Karpas-422 (cell line): ENCODE results near the gene MRPS12. TPM values are rescaled to one million over a fixed set of nuclear protein-coding genes. Genes with fewer than 3 reads are reported as not detected.

Experiments
- DNase-seq: peaks from one replicate; pipeline ENCODE4 v3.0.0-alpha.2; 2015
- H2AFZ ChIP-seq: fragments of 200-600 bp; sonication (generic); 2 replicates; pipeline ENCODE4 v1.6.1; 2014; ENCODE audit warnings: antibody characterized with exemption, low read length, mixed read lengths
- H3K27ac ChIP-seq: fragments of 200-600 bp; sonication (generic); 2 replicates; pipeline ENCODE4 v1.5.1; 2014; ENCODE audit warnings: mild to moderate bottlenecking, low read length, moderate library complexity
- H3K27me3 ChIP-seq: fragments of 200-600 bp; sonication (generic); 2 replicates; pipeline ENCODE4 v1.6.1; 2014; ENCODE audit warnings: low read length, mixed read lengths
- H3K36me3 ChIP-seq: fragments of 200-600 bp; sonication (generic); 2 replicates; pipeline ENCODE4 v1.6.1; 2014; ENCODE audit warnings: low read length, mixed read lengths; ENCODE audit not compliant: insufficient read depth
- H3K4me1 ChIP-seq: fragments of 200-600 bp; sonication (generic); 2 replicates; pipeline ENCODE4 v1.6.1; 2014; ENCODE audit warnings: mild to moderate bottlenecking, low read length, mixed read lengths
- H3K4me2 ChIP-seq: fragments of 200-600 bp; sonication (generic); 2 replicates; pipeline ENCODE4 v1.6.1; 2014; ENCODE audit warnings: low read length, low read depth, mild to moderate bottlenecking; ENCODE audit not compliant: poor library complexity, severe bottlenecking
- H3K4me3 ChIP-seq: fragments of 200-600 bp; sonication (generic); 2 replicates; pipeline ENCODE4 v1.5.1; 2014; ENCODE audit warnings: mild to moderate bottlenecking, antibody characterized with exemption, low read length, mixed read lengths
- H3K79me2 ChIP-seq: fragments of 200-600 bp; sonication (generic); 2 replicates; pipeline ENCODE4 v1.6.1; 2014; ENCODE audit warnings: mild to moderate bottlenecking, low read length, mixed read lengths
- H3K9ac ChIP-seq: fragments of 200-600 bp; sonication (generic); 2 replicates; pipeline ENCODE4 v1.6.0; 2014; ENCODE audit warnings: low read length
- H3K9me2 ChIP-seq: fragments of 200-600 bp; sonication (generic), shearing (Covaris generic); replicated peaks from 2 replicates; pipeline ENCODE4 v1.6.0; 2014; ENCODE audit warnings: mild to moderate bottlenecking, low read length, moderate library complexity; ENCODE audit not compliant: insufficient read depth
- H3K9me3 ChIP-seq: fragments of 300-700, 200-600 bp; sonication (generic); 2 replicates; pipeline ENCODE4 v1.6.1; 2014; ENCODE audit warnings: low read length, mixed read lengths
- H4K20me1 ChIP-seq: fragments of 200-600 bp; sonication (generic); 2 replicates; pipeline ENCODE4 v1.6.1; 2014; ENCODE audit warnings: mild to moderate bottlenecking, antibody characterized with exemption, low read length, low read depth; ENCODE audit not compliant: insufficient read depth
- total RNA-seq: library from RNA; depleted of rRNA; stranded (reverse); fragments of >200 nt; shearing (Covaris generic); gene quantifications from 2 replicates; pipeline ENCODE4 v1.2.3, GENCODE V29; 2014; ENCODE audit warnings: low replicate concordance; rRNA removed

MRPS12 gene
- total RNA-seq, 1 experiment from 2014 or later, result 46.7 TPM

- Histone ChIP-seq H3K36me3 (no peaks in the 10 kb centered on the region), H3K9me3 (no peaks in the 10 kb centered on the region), H3K27ac (no peak overlapping the region), H3K4me1 (no peaks in the 10 kb centered on the region), H3K27me3 (no peaks in the 10 kb centered on the region), H3K9me2 (no peaks in the 10 kb centered on the region), H4K20me1 (no peaks in the 10 kb centered on the region), H2AFZ (no peak overlapping the region), H3K4me2 (no peak overlapping the region), H3K79me2 (no peaks in the 10 kb centered on the region), H3K9ac (no peak overlapping the region), H3K4me3 (no peak overlapping the region)
- no peak for DNase-seq
Measured at GRCh38 chr19:38977445-38978325, 46.9 kb downstream of the MRPS12 start.

- Histone ChIP-seq H3K4me3 (no peak overlapping the region), H3K36me3 (no peaks in the 10 kb centered on the region), H3K9me2 (no peaks in the 10 kb centered on the region), H3K79me2 (no peaks in the 10 kb centered on the region), H3K27me3 (no peaks in the 10 kb centered on the region), H3K4me2 (no peak overlapping the region), H3K27ac (no peak overlapping the region), H3K9ac (no peak overlapping the region), H3K9me3 (no peaks in the 10 kb centered on the region), H3K4me1 (no peaks in the 10 kb centered on the region), H4K20me1 (no peaks in the 10 kb centered on the region), H2AFZ (no peak overlapping the region)
- DNase-seq, result no peak
Measured at GRCh38 chr19:38978326-38978689, 47.6 kb downstream of the MRPS12 start.

- Histone ChIP-seq H3K4me1 (no peaks in the 10 kb centered on the region), H3K9me2 (no peaks in the 10 kb centered on the region), H3K27me3 (no peaks in the 10 kb centered on the region), H3K79me2 (no peaks in the 10 kb centered on the region), H3K4me3 (no peak overlapping the region), H4K20me1 (no peaks in the 10 kb centered on the region), H2AFZ (no peak overlapping the region), H3K9ac (no peak overlapping the region), H3K9me3 (no peaks in the 10 kb centered on the region), H3K27ac (no peak overlapping the region), H3K4me2 (no peak overlapping the region), H3K36me3 (no peaks in the 10 kb centered on the region)
- DNase-seq, result no peak
Measured at GRCh38 chr19:38979812-38980211, 49.1 kb downstream of the MRPS12 start.

GRCh38 chr19:38980583-38981374 is 50.0 kb downstream of the MRPS12 start:
- Histone ChIP-seq H3K4me1 (no peaks in the 10 kb centered on the region), H3K9me2 (no peaks in the 10 kb centered on the region), H4K20me1 (no peaks in the 10 kb centered on the region), H3K4me3 (no peak overlapping the region), H3K27ac (no peak overlapping the region), H3K9me3 (no peaks in the 10 kb centered on the region), H3K27me3 (no peaks in the 10 kb centered on the region), H2AFZ (no peak overlapping the region), H3K9ac (no peak overlapping the region), H3K4me2 (no peak overlapping the region), H3K79me2 (no peaks in the 10 kb centered on the region), H3K36me3 (no peaks in the 10 kb centered on the region)
- DNase-seq, result no peak

Other genes starting within 250 kb of the MRPS12 start
- gene CAPN12, start 186.5 kb upstream of the MRPS12 start, total RNA-seq, result 0.40 TPM in 1 of 2 replicates, not detected in the other
- gene LGALS7, start 157.4 kb upstream of the MRPS12 start, total RNA-seq, result not detected in 2 replicates
- not detected in 2 replicates for gene LGALS7B, start 141.7 kb upstream of the MRPS12 start, total RNA-seq
- gene LGALS4, start 118.0 kb upstream of the MRPS12 start, total RNA-seq, result 0.52 and 1.4 TPM in 2 replicates
- 150 and 162 TPM in 2 replicates for gene ECH1, start 99.2 kb upstream of the MRPS12 start, total RNA-seq
- 212 and 217 TPM in 2 replicates for gene HNRNPL, start 81.0 kb upstream of the MRPS12 start, total RNA-seq
- 69.3 and 77.5 TPM in 2 replicates for gene RINL, start 52.7 kb upstream of the MRPS12 start, total RNA-seq
- 19.5 and 24.7 TPM in 2 replicates for gene SIRT2, start 31.3 kb upstream of the MRPS12 start, total RNA-seq
- gene NFKBIB, start 31.0 kb upstream of the MRPS12 start, total RNA-seq, result 13.5 and 18.7 TPM in 2 replicates
- 3.1 TPM in 1 of 2 replicates, not detected in the other for gene CCER2, start 18.8 kb upstream of the MRPS12 start, total RNA-seq
- gene SARS2, start 181 bp upstream of the MRPS12 start, total RNA-seq, result 16.8 and 38.2 TPM in 2 replicates
- not detected in 2 replicates for gene FBXO17, start 44.8 kb downstream of the MRPS12 start, total RNA-seq
- not detected in 2 replicates for gene FBXO27, start 101.6 kb downstream of the MRPS12 start, total RNA-seq
- gene ACP7, start 153.4 kb downstream of the MRPS12 start, total RNA-seq, result not detected in 2 replicates
- gene PAK4, start 194.8 kb downstream of the MRPS12 start, total RNA-seq, result 1.7 and 1.9 TPM in 2 replicates